Liver (tissue), 3 donors: ENCODE results near the gene VPREB1.

ENCODE experiments used
- RXRA ChIP-seq, 2 donors: IDR thresholded peaks; 2 replicates each; pipeline ENCODE4 v1.6.1; 2017 to 2018; ENCODE audit warnings: antibody characterized with exemption in 2 of 2, mild to moderate bottlenecking in 1 of 2
- TF ChIP-seq, protein P1 (sequence below): IDR thresholded peaks from 2 replicates; pipeline ENCODE4 v1.6.1; 2016; ENCODE audit warnings: antibody characterized with exemption
- TF ChIP-seq, protein P2 (sequence below): fragments of 150-350 bp; IDR thresholded peaks from 2 replicates; pipeline ENCODE4 v1.5.1; 2017; ENCODE audit warnings: improper control_type of control experiment, low read depth, low read length; ENCODE audit not compliant: missing input control
- donor health status: healthy.
- donor health status: healthy.

DNA sequence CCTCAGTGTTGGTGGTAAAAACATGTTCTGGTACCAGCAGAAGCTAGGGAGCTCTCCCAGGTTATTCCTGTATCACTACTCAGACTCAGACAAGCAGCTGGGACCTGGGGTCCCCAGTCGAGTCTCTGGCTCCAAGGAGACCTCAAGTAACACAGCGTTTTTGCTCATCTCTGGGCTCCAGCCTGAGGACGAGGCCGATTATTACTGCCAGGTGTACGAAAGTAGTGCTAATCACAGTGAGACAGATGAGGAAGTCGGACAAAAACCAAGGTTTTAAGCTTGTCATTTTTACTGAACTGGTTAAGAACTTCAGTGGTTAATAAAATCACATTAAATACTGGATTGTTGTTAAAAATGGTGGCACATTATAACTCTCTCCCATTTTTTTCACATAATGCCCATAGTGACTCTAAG, 42.6 kb upstream of the VPREB1 start:
- TF ChIP-seq RXRA (IDR thresholded peaks at IDR 0.05), result no peak
- TF ChIP-seq, protein P1, sequence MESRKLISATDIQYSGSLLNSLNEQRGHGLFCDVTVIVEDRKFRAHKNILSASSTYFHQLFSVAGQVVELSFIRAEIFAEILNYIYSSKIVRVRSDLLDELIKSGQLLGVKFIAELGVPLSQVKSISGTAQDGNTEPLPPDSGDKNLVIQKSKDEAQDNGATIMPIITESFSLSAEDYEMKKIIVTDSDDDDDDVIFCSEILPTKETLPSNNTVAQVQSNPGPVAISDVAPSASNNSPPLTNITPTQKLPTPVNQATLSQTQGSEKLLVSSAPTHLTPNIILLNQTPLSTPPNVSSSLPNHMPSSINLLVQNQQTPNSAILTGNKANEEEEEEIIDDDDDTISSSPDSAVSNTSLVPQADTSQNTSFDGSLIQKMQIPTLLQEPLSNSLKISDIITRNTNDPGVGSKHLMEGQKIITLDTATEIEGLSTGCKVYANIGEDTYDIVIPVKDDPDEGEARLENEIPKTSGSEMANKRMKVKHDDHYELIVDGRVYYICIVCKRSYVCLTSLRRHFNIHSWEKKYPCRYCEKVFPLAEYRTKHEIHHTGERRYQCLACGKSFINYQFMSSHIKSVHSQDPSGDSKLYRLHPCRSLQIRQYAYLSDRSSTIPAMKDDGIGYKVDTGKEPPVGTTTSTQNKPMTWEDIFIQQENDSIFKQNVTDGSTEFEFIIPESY, result no peak
- TF ChIP-seq, protein P2, sequence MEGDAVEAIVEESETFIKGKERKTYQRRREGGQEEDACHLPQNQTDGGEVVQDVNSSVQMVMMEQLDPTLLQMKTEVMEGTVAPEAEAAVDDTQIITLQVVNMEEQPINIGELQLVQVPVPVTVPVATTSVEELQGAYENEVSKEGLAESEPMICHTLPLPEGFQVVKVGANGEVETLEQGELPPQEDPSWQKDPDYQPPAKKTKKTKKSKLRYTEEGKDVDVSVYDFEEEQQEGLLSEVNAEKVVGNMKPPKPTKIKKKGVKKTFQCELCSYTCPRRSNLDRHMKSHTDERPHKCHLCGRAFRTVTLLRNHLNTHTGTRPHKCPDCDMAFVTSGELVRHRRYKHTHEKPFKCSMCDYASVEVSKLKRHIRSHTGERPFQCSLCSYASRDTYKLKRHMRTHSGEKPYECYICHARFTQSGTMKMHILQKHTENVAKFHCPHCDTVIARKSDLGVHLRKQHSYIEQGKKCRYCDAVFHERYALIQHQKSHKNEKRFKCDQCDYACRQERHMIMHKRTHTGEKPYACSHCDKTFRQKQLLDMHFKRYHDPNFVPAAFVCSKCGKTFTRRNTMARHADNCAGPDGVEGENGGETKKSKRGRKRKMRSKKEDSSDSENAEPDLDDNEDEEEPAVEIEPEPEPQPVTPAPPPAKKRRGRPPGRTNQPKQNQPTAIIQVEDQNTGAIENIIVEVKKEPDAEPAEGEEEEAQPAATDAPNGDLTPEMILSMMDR, result no peak
